HL-60 (cell line): ENCODE measurements around the gene NAP1L5.

ENCODE experiments used
- DNase-seq, 2 experiments: peaks; one replicate each; pipeline ENCODE4 v3.0.0-alpha.2; 2010 to 2020; ENCODE audit warnings: low read depth in 1 of 2, low spot score in 1 of 2
- H3K27ac ChIP-seq: fragments of 250-450 bp; sonication (Bioruptor Pico); replicated peaks from 2 replicates; pipeline ENCODE4 v1.5.1; 2020; ENCODE audit warnings: mild to moderate bottlenecking, moderate library complexity
- H3K27me3 ChIP-seq: fragments of 250-450 bp; sonication (Bioruptor Pico); 2 replicates; pipeline ENCODE4 v1.5.1; 2021; ENCODE audit warnings: mild to moderate bottlenecking, moderate library complexity; ENCODE audit not compliant: insufficient read depth, poor library complexity, severe bottlenecking
- H3K4me3 ChIP-seq: replicated peaks from 2 replicates; pipeline ENCODE4 v1.5.1; 2011; ENCODE audit warnings: mild to moderate bottlenecking, control low read depth, low read length; ENCODE audit not compliant: insufficient read depth
- CTCF ChIP-seq: IDR thresholded peaks from one replicate; pipeline ENCODE4 v1.5.1; 2011; ENCODE audit warnings: low read length, control low read depth, inconsistent platforms; ENCODE audit not compliant: insufficient read depth
- GABPA ChIP-seq: IDR thresholded peaks from 2 replicates; pipeline ENCODE4 v1.6.1; 2012; ENCODE audit warnings: low read depth
- POLR2AphosphoS5 ChIP-seq: IDR thresholded peaks from 2 replicates; pipeline ENCODE4 v1.6.1; 2012; ENCODE audit warnings: low read depth
- REST ChIP-seq: IDR thresholded peaks from 2 replicates; pipeline ENCODE4 v1.6.1; 2012; ENCODE audit warnings: low read depth; ENCODE audit not compliant: insufficient replicate concordance
- SPI1 ChIP-seq: IDR thresholded peaks from 2 replicates; pipeline ENCODE4 v1.6.1; 2012; ENCODE audit warnings: low read depth, mild to moderate bottlenecking, borderline replicate concordance

The NAP1L5 gene

GRCh38 chr4:88722828-88723227 is 25.2 kb upstream of the NAP1L5 start:
- TF ChIP-seq REST (no peak), GABPA (no peak), CTCF (no peak), POLR2AphosphoS5 (no peak), SPI1 (no peak)
- Histone ChIP-seq H3K27me3 (no peaks in the 10 kb centered on the region), H3K4me3 (no peak overlapping the region), H3K27ac (no peak overlapping the region)
- no peak for DNase-seq

- no peak overlapping the region for H3K4me3 ChIP-seq
- DNase-seq: no peak
- H3K27me3 ChIP-seq: no peaks in the 10 kb centered on the region
- TF ChIP-seq CTCF (no peak), SPI1 (no peak), REST (no peak), POLR2AphosphoS5 (no peak), GABPA (no peak)
- H3K27ac ChIP-seq: no peak overlapping the region
Measured at GRCh38 chr4:88722276-88722780, 24.7 kb upstream of the NAP1L5 start.

- TF ChIP-seq POLR2AphosphoS5 (no peak), GABPA (no peak), REST (no peak), CTCF (no peak), SPI1 (no peak)
- Histone ChIP-seq H3K27me3 (no peaks in the 10 kb centered on the region), H3K4me3 (no peak overlapping the region), H3K27ac (no peak overlapping the region)
- DNase-seq: no peak
Measured at GRCh38 chr4:88720451-88721428, 23.1 kb upstream of the NAP1L5 start.
